HT-29 (cell line): Measurements from ENCODE around the gene VPS37D. TPM values are rescaled to one million over a fixed set of nuclear protein-coding genes. Genes with fewer than 3 reads are reported as not detected.
A peak's percentile ranks its signal among the peaks of the same experiment; 100 is the strongest.
"Not testable (repeated sequence)": the region's sequence is repeated elsewhere in the genome, so short reads cannot be mapped to it uniquely, and the experiment has no call there.

Experiments
- DNase-seq: peaks from one replicate; pipeline ENCODE4 v3.0.0-alpha.2; 2015; ENCODE audit warnings: low spot score
- total RNA-seq: library from RNA; depleted of rRNA; stranded (reverse); fragments of >200 nt; shearing (Covaris generic); gene quantifications from 2 replicates; pipeline ENCODE4 v1.2.3, GENCODE V29; 2014

Gene VPS37D
- total RNA-seq, 1 experiment from 2014 or later, result 0.28 TPM

- DNase-seq, result peak; percentile 72
Observed at GRCh38 chr7:73705551-73705920, 37.9 kb downstream of the VPS37D start.

GRCh38 chr7:73706126-73707044 lies 38.8 kb downstream of the VPS37D start:
- DNase-seq, result peak; percentile 88

GRCh38 chr7:73707045-73707631 lies 39.5 kb downstream of the VPS37D start:
- DNase-seq, result peak; percentile 99

GRCh38 chr7:73708961-73709549 lies 41.4 kb downstream of the VPS37D start:
- DNase-seq, result no peak

GRCh38 chr7:73712773-73713172 lies 45.1 kb downstream of the VPS37D start:
- no peak for DNase-seq

- not testable (repeated sequence) for DNase-seq
Observed at GRCh38 chr7:73713319-73713718, 45.7 kb downstream of the VPS37D start.

GRCh38 chr7:73715648-73716317 lies 48.2 kb downstream of the VPS37D start:
- peak; percentile 90 for DNase-seq

GRCh38 chr7:73716318-73716890 lies 48.8 kb downstream of the VPS37D start:
- no peak for DNase-seq

GRCh38 chr7:73717025-73717807 lies 49.6 kb downstream of the VPS37D start:
- no peak for DNase-seq

GRCh38 chr7:73717991-73718405 lies 50.4 kb downstream of the VPS37D start:
- DNase-seq, result peak; percentile 47

GRCh38 chr7:73718438-73718881 lies 50.8 kb downstream of the VPS37D start:
- no peak for DNase-seq

GRCh38 chr7:73718905-73719805 lies 51.5 kb downstream of the VPS37D start, which contains the start of gene STX1A:
TSS of gene STX1A (minus strand) at chr7:73719669. CDS start at chr7:73719631, 38 bp downstream.
- DNase-seq, result peak; percentile 72

- no peak for DNase-seq
Observed at GRCh38 chr7:73719806-73720169, 52.2 kb downstream of the VPS37D start.

GRCh38 chr7:73720443-73720842 lies 52.8 kb downstream of the VPS37D start:
- DNase-seq, result not testable (repeated sequence)

GRCh38 chr7:73721377-73721817 lies 53.8 kb downstream of the VPS37D start:
- DNase-seq, result peak; percentile 66
